ENCODE data around the gene CD302.
A peak's percentile ranks its signal among the peaks of the same experiment; 100 is the strongest.
"Not testable (repeated sequence)": the region's sequence is repeated elsewhere in the genome, so short reads cannot be mapped to it uniquely, and the experiment has no call there.

Gene CD302

GRCh38 chr2:159797543-159798375 lies at the start of gene CD302:
TSS of gene CD302 (minus strand) at chr2:159798208. CDS start at chr2:159798198, 10 bp downstream.
- peak; percentile 7 for DNase-seq (ENCODE audit: low read depth)

- DNase-seq (ENCODE audit: low read depth), result no peak
These were observed 48.6 kb upstream of the CD302 start for GRCh38 chr2:159846564-159846963.

- DNase-seq (ENCODE audit: low read depth), result no peak
These were observed 42.6 kb upstream of the CD302 start for GRCh38 chr2:159840616-159841015.

- no peak for DNase-seq (ENCODE audit: low read depth)
These were observed 34.9 kb upstream of the CD302 start for GRCh38 chr2:159832858-159833257.

- DNase-seq (ENCODE audit: low read depth), result no peak
These were observed 34.0 kb upstream of the CD302 start for GRCh38 chr2:159832026-159832425.

GRCh38 chr2:159829376-159829775 lies 31.4 kb upstream of the CD302 start:
- no peak for DNase-seq (ENCODE audit: low read depth)

GRCh38 chr2:159828738-159829137 lies 30.7 kb upstream of the CD302 start:
- no peak for DNase-seq (ENCODE audit: low read depth)

- DNase-seq (ENCODE audit: low read depth), result not testable (repeated sequence)
These were observed 24.4 kb upstream of the CD302 start for GRCh38 chr2:159822478-159822833.

GRCh38 chr2:159821775-159822477 lies 23.9 kb upstream of the CD302 start:
- not testable (repeated sequence) for DNase-seq (ENCODE audit: low read depth)

GRCh38 chr2:159818940-159819339 lies 20.9 kb upstream of the CD302 start:
- DNase-seq (ENCODE audit: low read depth), result no peak

GRCh38 chr2:159817283-159817682 lies 19.3 kb upstream of the CD302 start:
- DNase-seq (ENCODE audit: low read depth), result no peak

- no peak for DNase-seq (ENCODE audit: low read depth)
These were observed 13.2 kb upstream of the CD302 start for GRCh38 chr2:159811232-159811631.

GRCh38 chr2:159808032-159808425 lies 10.0 kb upstream of the CD302 start:
- no peak for DNase-seq (ENCODE audit: low read depth)

- no peak for DNase-seq (ENCODE audit: low read depth)
These were observed 9.4 kb upstream of the CD302 start for GRCh38 chr2:159807183-159808031.

- DNase-seq (ENCODE audit: low read depth), result no peak
These were observed 6.9 kb upstream of the CD302 start for GRCh38 chr2:159804941-159805340.

- DNase-seq (ENCODE audit: low read depth), result no peak
These were observed 5.4 kb upstream of the CD302 start for GRCh38 chr2:159803235-159803962.

- DNase-seq (ENCODE audit: low read depth), result no peak
These were observed 4.7 kb upstream of the CD302 start for GRCh38 chr2:159802673-159803072.

GRCh38 chr2:159799833-159800232 lies 1.8 kb upstream of the CD302 start:
- no peak for DNase-seq (ENCODE audit: low read depth)

- no peak for DNase-seq (ENCODE audit: low read depth)
These were observed 343 bp upstream of the CD302 start for GRCh38 chr2:159798376-159798725.

- no peak for DNase-seq (ENCODE audit: low read depth)
These were observed 824 bp downstream of the CD302 start for GRCh38 chr2:159797225-159797542.

GRCh38 chr2:159795841-159796690 lies 1.9 kb downstream of the CD302 start:
- DNase-seq (ENCODE audit: low read depth), result no peak

All from stimulated activated CD8-positive, alpha-beta memory T cell treated with anti-CD3 and anti-CD28 coated beads, Interleukin-15, amount 100 ng/mL, for 1 hour (primary cell).